ENCODE results near the gene IFIT3.

The IFIT3 gene

DNA sequence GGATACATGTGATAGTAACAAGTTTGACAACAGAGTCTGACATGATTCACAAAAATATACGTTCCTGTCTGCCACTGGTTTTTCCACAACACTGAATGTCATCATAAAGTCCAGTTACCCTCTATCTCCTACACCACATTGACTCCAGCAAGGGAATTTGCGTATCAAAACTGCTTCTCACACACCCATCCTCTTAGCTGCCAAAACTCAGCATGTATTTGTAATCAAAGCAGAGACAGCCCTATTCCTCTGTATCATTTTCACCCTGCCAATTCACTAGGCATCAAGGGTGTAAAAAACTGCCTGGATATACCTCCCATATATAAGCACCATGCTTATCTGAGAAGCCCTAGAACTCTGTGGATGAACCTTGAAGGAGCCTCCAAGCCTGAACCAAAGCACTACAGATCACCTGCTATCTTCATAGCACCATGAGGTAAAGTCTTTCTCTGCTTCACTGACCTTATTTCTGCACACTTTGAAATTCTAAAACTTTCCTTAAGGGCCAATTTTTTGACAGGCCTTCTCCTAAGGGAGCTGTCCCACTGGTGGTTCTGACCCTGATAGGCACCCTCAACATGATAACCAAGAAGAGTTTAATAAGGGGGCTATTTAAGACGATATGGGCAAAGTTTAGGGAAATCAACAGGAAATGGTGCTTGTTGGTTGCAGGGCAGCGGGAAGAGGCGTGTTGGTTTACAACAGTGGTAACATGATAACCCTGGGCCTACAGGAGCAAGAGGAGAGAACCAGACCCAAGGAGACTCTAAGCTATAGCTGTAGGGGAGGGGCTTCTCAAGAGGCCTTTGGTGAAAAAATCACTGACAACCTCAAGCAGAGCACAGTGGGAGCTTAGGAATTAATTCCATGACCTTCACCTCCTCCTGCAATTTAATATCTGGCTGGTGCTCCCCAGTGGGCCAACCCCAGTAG lies 50.2 kb downstream of the IFIT3 start, which contains the start of gene IFIT1B:
IFIT1B (plus strand) TSS at position 352 of the 933 bp plus-strand sequence; CDS start at position 432, 80 bp downstream.
- H3K27ac Mint-ChIP-seq, result no peak within 1 kb of the TSS
- no peak for ATAC-seq
- H3K9me3 Mint-ChIP-seq, result no peaks in the 10 kb centered on the region
- DNase-seq (ENCODE audit: low spot score in 2 of 2), result no peak
- H3K4me3 Mint-ChIP-seq, result no peak within 1 kb of the TSS
- H3K36me3 Mint-ChIP-seq, result no peaks in the 10 kb centered on the region
- no peaks in the 10 kb centered on the region for H3K4me1 Mint-ChIP-seq

- H3K9me3 Mint-ChIP-seq, result no peaks in the 10 kb centered on the region
- H3K4me3 Mint-ChIP-seq, result no peak overlapping the region
- no peak overlapping the region for H3K27ac Mint-ChIP-seq
- no peak for DNase-seq (ENCODE audit: low spot score in 2 of 2)
- H3K4me1 Mint-ChIP-seq, result no peaks in the 10 kb centered on the region
- no peaks in the 10 kb centered on the region for H3K36me3 Mint-ChIP-seq
- no peak for ATAC-seq
Measured at GRCh38 chr10:89379103-89379502, 51.3 kb downstream of the IFIT3 start.

DNA sequence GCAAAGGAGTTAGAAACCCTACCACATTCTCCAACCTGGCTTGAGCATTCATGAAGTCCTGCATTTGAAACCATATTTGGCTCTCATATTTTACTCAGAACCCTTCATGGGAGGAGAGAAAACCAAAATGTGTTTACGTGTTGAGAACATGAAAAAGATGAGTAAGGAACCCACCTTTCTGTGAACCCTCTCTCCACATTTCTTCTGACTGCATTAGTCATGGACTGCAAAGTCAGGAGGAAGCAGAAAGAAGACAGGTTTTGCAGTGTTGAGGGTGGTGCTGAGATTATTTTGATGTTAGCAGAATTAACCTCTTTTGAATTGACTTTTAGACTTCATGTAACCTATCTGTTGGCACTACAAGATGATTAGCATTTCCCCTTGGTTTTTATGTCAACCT lies 55.0 kb downstream of the IFIT3 start:
- Mint-ChIP-seq H3K27ac (no peak overlapping the region), H3K9me3 (no peaks in the 10 kb centered on the region), H3K4me3 (no peak overlapping the region), H3K4me1 (no peaks in the 10 kb centered on the region), H3K36me3 (no peaks in the 10 kb centered on the region)
- peak; percentile 77 for ATAC-seq
- DNase-seq (ENCODE audit: low spot score in 2 of 2), result no peak

- Mint-ChIP-seq H3K9me3 (no peaks in the 10 kb centered on the region), H3K36me3 (no peaks in the 10 kb centered on the region), H3K27ac (no peak overlapping the region), H3K4me3 (no peak overlapping the region), H3K4me1 (no peaks in the 10 kb centered on the region)
- ATAC-seq (no peak), DNase-seq (ENCODE audit: low spot score in 2 of 2) (no peak)
Measured at GRCh38 chr10:89384474-89385340, 56.9 kb downstream of the IFIT3 start.

- Mint-ChIP-seq H3K27ac (no peak overlapping the region), H3K4me3 (no peak overlapping the region), H3K9me3 (no peaks in the 10 kb centered on the region), H3K36me3 (no peaks in the 10 kb centered on the region), H3K4me1 (peaks cover 16% of the 10 kb centered on the region)
- DNase-seq (ENCODE audit: low spot score in 2 of 2) (no peak), ATAC-seq (no peak)
Measured at GRCh38 chr10:89388806-89389205, 61.0 kb downstream of the IFIT3 start.

DNA sequence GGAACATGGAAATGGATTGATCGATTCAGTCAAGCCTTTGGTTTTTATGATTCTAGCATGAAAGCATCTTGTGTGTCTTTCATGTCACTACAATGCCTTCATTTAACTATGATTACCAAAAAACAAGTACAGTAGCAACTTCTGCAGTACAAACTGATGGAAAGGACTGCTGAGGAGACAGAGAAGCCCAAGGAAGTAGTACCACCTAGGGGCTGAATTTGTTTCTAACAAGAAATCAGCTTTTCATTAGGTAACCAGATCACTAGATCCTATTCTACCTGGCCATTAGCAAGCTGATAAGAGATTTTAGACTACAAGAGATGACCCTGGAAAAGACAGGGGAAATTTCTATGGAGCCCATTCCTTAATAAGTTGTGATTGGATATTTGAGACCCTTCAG lies 61.5 kb downstream of the IFIT3 start:
- no peak for DNase-seq (ENCODE audit: low spot score in 2 of 2)
- no peaks in the 10 kb centered on the region for H3K36me3 Mint-ChIP-seq
- no peak overlapping the region for H3K27ac Mint-ChIP-seq
- no peak for ATAC-seq
- H3K4me1 Mint-ChIP-seq, result peaks cover 16% of the 10 kb centered on the region
- H3K4me3 Mint-ChIP-seq, result no peak overlapping the region
- no peaks in the 10 kb centered on the region for H3K9me3 Mint-ChIP-seq
